ENCODE results near the gene CCNT1.
"Not testable (repeated sequence)": the region's sequence is repeated elsewhere in the genome, so short reads cannot be mapped to it uniquely, and the experiment has no call there.

The CCNT1 gene

GRCh38 chr12:48690990-48691389 lies 25.5 kb downstream of the CCNT1 start:
- no peak for DNase-seq

GRCh38 chr12:48690436-48690835 lies 26.1 kb downstream of the CCNT1 start:
- no peak for DNase-seq

GRCh38 chr12:48688836-48689235 lies 27.7 kb downstream of the CCNT1 start:
- no peak for DNase-seq

GRCh38 chr12:48687592-48687991 lies 28.9 kb downstream of the CCNT1 start:
- no peak for DNase-seq

- DNase-seq: no peak
Measured at GRCh38 chr12:48686615-48687334, 29.7 kb downstream of the CCNT1 start.

GRCh38 chr12:48686037-48686595 lies 30.4 kb downstream of the CCNT1 start:
- DNase-seq: no peak

GRCh38 chr12:48683534-48683933 lies 33.0 kb downstream of the CCNT1 start:
- DNase-seq: no peak

GRCh38 chr12:48682927-48683326 lies 33.6 kb downstream of the CCNT1 start:
- no peak for DNase-seq

- not testable (repeated sequence) for DNase-seq
Measured at GRCh38 chr12:48682533-48682905, 34.0 kb downstream of the CCNT1 start.

GRCh38 chr12:48681710-48682532 lies 34.6 kb downstream of the CCNT1 start, which contains the start of gene KANSL2:
TSS of gene KANSL2 (minus strand) at chr12:48682238. CDS start at chr12:48681632, 606 bp downstream.
- peak; percentile 97 for DNase-seq

- DNase-seq: no peak
Measured at GRCh38 chr12:48681399-48681709, 35.2 kb downstream of the CCNT1 start.

GRCh38 chr12:48680861-48681260 lies 35.6 kb downstream of the CCNT1 start:
- DNase-seq: no peak

- no peak for DNase-seq
Measured at GRCh38 chr12:48678551-48679185, 37.8 kb downstream of the CCNT1 start.

- DNase-seq: no peak
Measured at GRCh38 chr12:48671231-48671856, 45.2 kb downstream of the CCNT1 start.

- no peak for DNase-seq
Measured at GRCh38 chr12:48668996-48669395, 47.5 kb downstream of the CCNT1 start.

- no peak for DNase-seq
Measured at GRCh38 chr12:48659863-48660262, 56.6 kb downstream of the CCNT1 start.

GRCh38 chr12:48651681-48652080 lies 64.8 kb downstream of the CCNT1 start:
- DNase-seq: no peak

GRCh38 chr12:48645354-48645753 lies 71.2 kb downstream of the CCNT1 start:
- not testable (repeated sequence) for DNase-seq

GRCh38 chr12:48643011-48643410 lies 73.5 kb downstream of the CCNT1 start:
- DNase-seq: no peak

GRCh38 chr12:48641752-48642555 lies 74.6 kb downstream of the CCNT1 start:
- DNase-seq: not testable (repeated sequence)

- no peak for DNase-seq
Measured at GRCh38 chr12:48640854-48641253, 75.7 kb downstream of the CCNT1 start.

- DNase-seq: no peak
Measured at GRCh38 chr12:48640428-48640827, 76.1 kb downstream of the CCNT1 start.

Data from activated CD4-positive, alpha-beta T cell treated with anti-CD3 and anti-CD28 coated beads, Interleukin-2, amount 50 U/mL, for 1 hour (primary cell).